NCI-H2227 (cell line): Measurements from ENCODE around the gene PDAP1.
"Not testable (repeated sequence)": the region's sequence is repeated elsewhere in the genome, so short reads cannot be mapped to it uniquely, and the experiment has no call there.

Source experiments
- DNase-seq: peaks from one replicate; lab custom pipeline; 2025; ENCODE audit not compliant: unreplicated experiment; lab: John Stamatoyannopoulos, UW

PDAP1 gene

DNA sequence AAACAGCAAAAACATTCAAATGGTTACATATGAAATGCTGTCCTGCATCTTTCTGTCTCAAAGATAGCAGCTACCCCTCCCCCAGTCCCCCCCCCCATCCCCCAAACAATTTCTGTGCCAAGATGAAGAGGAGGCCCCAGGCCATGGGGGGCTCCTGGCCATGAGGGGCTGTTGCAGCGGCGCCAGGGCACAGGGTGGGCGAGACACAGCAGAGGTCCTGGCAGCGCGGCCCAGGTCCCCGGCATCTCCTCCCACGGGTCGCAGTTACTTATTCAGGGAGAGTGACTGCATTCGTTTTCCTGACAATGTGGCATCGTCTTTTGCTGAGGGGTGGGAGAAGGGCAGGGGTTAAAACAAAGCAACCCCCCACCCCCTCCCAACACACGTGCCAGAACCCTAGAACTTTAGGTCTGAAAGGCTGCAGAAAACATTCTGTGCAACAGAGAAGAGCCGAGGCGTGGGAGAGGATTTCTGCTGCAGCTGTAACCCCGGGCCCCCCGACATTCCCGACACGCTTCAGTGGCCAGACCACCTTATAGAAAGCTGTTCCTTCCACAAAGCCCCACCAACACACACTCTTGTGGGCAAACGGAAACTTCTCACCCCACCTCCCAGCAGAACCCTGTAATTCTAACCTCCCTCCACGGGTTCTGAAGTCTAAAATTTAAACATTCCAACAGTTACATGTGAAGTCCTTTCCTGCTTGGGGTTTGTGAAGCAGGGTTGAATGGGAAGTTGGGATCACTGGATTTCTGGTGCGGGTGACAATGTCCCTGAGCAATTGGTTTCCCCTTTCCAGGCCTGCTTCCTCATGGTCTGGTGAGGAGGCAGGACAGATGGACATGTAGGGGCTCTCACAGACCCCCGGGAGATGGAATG lies 11.7 kb downstream of the PDAP1 start:
- no peak for DNase-seq

DNA sequence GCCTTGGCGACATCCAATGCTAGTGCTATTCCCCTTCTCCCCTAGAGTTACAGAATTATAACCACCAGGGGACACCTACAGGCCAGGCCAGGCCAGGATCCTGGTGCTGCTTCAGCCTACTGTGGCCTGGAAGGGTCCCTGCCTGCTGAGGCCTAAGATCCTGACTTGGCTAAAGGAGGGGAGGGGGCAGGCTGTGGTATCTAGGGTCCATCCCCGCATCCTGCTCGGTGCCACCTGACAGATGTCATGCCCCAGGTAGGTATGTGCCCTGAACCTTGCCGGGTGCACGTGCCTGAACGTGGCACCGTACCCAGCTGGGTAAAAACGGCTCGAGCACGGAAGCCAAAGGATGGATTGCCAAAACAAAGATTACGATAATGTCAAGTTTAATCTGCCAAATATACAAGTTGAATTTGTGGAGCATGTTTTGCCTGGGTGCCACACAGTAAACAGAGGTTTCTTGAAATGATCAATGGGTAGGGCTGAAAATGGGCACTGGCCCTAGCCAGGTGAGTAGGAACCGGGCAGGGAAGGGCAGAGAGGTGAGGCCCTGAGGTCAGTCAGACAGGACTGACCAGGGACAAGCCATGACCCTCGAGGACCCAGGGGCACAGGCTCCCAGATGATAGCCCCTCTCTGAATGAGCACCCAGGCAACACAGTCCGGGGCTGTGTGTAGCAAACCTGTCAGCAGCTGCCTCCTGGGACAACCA lies 12.6 kb downstream of the PDAP1 start:
- no peak for DNase-seq

- DNase-seq, result no peak
These were observed 14.3 kb downstream of the PDAP1 start for GRCh38 chr7:99394188-99394502.

- peak; percentile 94 for DNase-seq
These were observed 14.8 kb downstream of the PDAP1 start for GRCh38 chr7:99393355-99394187.

DNA sequence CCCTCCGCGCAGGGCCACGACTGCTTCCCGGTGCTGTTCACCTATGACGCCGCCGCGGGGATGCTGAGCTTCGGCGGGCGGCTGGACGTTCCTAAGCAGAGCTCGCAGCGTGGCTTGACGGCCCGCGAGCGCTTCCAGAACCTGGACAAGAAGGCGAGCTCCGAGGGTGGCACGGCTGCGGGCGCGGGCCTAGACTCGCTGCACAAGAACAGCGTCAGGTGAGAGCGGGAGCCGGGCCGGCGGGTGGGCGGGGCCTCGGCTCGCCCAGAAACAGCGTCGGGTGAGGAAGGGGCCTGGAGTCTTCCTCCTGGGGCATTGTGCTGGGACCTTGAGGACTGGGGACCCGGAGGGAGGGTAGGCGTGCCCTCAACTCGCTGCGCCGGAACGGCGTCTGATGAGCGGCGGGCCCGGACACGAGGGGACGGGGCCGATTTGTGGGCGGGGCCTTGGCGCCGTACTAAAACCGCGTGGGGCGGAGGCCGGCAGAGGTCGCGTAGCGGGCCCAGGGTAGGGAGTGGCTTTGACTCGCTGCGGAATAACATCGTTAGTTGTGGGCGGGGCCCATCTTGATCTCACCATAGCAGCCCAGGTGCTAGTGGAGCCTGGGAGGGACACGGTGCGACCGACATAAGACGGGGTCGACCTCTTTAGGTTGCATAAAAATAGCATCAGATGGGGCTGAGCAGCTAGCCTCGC lies 15.6 kb downstream of the PDAP1 start:
- DNase-seq, result peak; percentile 94

GRCh38 chr7:99392046-99392445 lies 16.4 kb downstream of the PDAP1 start:
- no peak for DNase-seq

DNA sequence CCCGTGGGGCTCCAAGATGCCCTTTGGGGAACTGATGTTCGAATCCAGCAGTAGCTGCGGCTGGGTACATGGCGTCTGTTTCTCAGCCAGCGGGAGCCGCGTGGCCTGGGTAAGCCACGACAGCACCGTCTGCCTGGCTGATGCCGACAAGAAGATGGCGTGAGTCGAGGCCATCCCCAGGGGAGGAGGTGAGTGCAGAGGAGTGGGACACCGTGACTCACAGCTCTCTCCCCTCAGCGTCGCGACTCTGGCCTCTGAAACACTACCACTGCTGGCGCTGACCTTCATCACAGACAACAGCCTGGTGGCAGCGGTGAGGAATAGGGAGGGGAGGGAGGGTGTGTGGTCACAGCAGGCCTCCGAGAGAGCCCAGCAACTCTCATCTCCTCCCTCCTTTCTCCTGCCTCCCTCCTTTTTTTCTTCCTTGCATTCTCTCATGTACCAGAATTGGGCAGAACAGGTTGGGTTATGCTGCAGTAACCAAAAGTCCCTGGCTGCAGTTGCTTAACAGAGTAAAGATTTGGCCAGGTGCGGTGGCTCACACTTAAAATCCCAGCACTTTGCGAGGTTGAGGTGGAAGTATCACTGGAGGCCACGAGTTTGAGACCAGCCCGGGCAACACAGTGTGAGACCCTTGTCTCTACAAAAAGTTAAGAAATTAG lies 17.3 kb downstream of the PDAP1 start:
- no peak for DNase-seq

- DNase-seq, result no peak
These were observed 18.6 kb downstream of the PDAP1 start for GRCh38 chr7:99389772-99390171.

DNA sequence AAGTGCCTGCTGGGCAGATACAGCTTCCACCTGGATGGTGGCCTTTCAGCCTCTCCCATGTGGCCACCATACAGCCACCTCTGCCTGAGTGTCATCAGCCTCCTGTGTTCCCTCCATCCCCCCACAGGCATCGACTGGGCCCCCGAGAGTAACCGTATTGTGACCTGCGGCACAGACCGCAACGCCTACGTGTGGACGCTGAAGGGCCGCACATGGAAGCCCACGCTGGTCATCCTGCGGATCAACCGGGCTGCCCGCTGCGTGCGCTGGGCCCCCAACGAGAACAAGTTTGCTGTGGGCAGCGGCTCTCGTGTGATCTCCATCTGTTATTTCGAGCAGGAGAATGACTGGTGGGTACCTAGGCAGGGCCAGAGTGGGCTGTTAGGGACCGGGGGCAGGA lies 20.5 kb downstream of the PDAP1 start:
- no peak for DNase-seq

DNA sequence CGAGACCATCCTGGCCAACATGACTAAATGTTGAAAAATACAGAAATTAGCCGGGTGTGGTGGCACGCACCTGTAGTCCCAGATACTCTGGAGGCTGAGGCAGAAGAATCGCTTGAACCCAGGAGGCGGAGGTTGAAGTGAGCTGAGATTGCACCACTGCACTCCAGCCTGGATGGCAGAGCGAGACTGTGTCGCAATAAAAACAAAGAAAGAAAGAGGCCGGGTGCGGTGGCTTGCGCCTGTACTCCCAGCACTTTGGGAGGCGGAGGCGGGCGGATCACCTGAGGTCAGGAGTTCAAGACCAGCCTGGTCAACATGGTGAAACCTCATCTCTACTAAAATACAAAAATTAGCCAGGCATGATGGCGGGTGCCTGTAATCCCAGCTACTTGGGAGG lies 21.2 kb downstream of the PDAP1 start:
- not testable (repeated sequence) for DNase-seq

GRCh38 chr7:99386584-99387238 lies 21.7 kb downstream of the PDAP1 start:
- DNase-seq, result no peak

DNA sequence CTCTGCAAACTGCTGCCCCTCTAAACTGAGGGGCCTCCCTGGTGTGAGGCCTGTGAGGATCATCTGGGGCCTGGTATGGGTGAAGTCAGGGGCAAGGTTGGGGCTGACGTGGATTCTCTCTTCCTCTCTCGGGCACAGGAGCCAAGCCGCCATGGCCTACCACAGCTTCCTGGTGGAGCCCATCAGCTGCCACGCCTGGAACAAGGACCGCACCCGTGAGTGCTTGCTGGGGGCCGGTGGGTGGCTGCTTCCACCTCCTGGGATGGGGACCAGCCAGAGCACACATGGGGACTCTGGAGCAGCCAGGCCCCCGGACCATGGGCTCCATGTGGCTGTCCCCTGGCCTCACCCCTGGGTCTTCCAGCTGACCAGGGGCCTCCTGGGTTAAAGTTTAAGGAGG lies 22.8 kb downstream of the PDAP1 start:
- DNase-seq, result no peak

GRCh38 chr7:99384523-99384922 lies 23.9 kb downstream of the PDAP1 start:
- no peak for DNase-seq

DNA sequence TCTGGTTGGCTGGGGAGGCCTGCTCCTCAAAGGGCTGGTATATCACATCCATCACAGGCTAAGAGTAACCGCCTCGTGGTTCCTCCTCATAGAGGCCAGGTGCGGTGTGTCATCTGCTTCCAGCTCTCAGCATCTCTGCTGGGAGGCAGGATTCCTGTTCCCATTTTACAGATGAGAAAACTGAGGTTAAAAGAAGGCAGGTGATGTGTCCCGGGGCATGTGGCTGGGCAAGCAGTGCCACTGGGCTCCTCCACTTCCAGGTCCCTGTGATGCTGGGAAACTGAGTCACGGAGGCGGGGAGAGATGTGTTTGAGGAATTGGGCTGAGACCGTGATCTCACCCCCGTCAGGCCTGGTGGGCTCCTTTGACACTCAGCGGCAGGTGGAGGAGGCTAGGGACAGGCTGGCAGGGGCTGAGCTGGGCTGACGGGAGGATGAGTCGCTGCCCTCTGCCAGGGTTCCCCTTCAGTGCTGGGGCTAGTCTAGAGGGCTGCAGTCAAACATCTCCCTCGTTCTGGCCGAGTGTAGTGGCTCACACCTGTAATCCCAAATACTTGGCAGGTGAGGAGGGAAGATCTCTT lies 24.5 kb downstream of the PDAP1 start:
- DNase-seq, result no peak

DNA sequence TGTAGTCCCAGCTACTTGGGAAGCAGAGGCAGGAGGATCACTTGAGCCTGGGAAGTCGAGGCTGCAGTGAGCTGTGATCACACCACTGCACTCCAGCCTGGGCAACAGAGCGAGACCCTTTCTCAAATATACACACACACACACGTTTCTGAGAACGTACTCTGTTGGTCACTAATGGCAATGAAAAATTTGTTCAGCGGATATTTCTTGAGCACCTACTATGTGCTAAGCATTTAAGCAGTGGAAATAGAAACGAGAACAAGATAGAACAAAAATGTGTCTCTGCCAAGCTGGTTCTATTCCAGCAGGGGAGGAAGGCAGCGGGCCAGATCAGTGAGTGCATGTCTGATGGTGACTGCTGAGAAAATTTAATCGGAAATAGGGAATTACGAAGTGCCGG lies 25.2 kb downstream of the PDAP1 start:
- DNase-seq, result no peak

- DNase-seq, result no peak
These were observed 26.7 kb downstream of the PDAP1 start for GRCh38 chr7:99381664-99382075.

DNA sequence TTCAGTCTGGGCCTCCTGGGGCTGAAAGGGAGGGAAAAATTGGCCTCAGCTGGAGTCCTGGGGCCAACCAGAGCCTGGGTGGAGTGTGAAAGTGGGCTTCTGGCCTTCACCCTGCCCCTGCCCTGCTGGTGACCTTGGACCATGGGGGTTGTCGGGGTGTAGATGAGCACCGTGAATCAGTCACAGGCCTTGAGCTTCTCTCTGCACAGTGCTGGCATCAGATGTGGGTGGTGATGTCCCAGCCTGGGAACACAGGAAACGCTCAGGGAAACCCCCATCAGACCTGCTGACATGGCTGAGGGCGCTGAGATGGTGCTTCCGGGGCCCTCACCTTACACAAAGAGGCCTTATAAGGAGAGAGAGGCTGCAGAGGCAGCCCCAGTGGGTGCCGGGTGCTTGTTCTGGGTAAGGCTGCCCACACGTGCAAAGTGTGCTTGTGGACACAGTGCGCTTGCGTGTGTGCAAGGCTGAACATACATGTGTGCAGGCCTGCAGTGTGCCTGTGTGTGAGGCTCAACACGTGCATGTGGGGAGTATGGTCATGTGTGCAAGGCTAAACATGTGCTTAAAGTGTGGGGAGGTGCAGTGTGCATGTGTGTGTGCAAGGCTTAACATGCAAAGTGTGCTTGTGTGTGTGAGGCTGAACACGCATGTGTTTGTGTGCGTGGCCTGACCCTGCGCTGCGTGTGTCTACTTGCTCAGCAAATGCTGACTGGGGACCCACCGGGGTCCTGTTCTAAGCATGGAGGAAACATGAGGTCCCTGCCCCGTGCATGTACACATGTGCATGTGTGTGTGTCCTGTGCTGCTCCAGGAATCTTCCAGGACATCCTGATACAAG lies 27.4 kb downstream of the PDAP1 start:
- DNase-seq, result no peak

GRCh38 chr7:99380032-99380822 lies 28.2 kb downstream of the PDAP1 start:
- peak; percentile 25 for DNase-seq
